B cell (primary cell): Measurements from ENCODE around the gene THBS3.
"Not testable (repeated sequence)": the region's sequence is repeated elsewhere in the genome, so short reads cannot be mapped to it uniquely, and the experiment has no call there.

Experiments used
- EZH2 ChIP-seq: IDR thresholded peaks from 2 replicates; pipeline ENCODE4 v1.6.1; 2012; ENCODE audit warnings: borderline replicate concordance, low read depth, mild to moderate bottlenecking, moderate library complexity, low read length; ENCODE audit not compliant: insufficient read depth, poor library complexity, severe bottlenecking
- TF ChIP-seq, protein P1 (sequence below): fragments of 200-600 bp; IDR thresholded peaks from one replicate; pipeline ENCODE4 v1.8.0; 2022; ENCODE audit warnings: antibody characterized with exemption, mild to moderate bottlenecking

DNA sequence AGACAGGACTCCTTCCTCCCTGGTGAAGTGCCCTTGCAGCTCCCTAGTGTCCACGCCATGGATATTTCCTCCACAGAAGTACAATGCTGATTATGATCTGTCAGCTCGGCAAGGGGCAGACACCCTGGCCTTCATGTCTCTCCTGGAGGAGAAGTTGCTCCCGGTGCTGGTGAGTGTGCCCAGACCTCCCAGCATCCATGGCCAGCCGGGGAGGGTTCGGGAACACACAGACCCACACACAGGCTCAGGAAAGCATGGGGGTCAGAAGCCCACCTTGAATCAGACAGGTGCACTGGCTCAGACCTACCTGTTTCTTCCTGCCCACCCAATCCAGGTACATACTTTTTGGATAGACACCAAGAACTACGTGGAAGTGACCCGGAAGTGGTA, 4.3 kb upstream of the THBS3 start:
- TF ChIP-seq, protein P1, sequence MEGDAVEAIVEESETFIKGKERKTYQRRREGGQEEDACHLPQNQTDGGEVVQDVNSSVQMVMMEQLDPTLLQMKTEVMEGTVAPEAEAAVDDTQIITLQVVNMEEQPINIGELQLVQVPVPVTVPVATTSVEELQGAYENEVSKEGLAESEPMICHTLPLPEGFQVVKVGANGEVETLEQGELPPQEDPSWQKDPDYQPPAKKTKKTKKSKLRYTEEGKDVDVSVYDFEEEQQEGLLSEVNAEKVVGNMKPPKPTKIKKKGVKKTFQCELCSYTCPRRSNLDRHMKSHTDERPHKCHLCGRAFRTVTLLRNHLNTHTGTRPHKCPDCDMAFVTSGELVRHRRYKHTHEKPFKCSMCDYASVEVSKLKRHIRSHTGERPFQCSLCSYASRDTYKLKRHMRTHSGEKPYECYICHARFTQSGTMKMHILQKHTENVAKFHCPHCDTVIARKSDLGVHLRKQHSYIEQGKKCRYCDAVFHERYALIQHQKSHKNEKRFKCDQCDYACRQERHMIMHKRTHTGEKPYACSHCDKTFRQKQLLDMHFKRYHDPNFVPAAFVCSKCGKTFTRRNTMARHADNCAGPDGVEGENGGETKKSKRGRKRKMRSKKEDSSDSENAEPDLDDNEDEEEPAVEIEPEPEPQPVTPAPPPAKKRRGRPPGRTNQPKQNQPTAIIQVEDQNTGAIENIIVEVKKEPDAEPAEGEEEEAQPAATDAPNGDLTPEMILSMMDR: not testable (repeated sequence)
- TF ChIP-seq EZH2: not testable (repeated sequence)
